ENCODE measurements around the gene VPS16.

GRCh38 chr20:2869381-2869780, 28.8 kb downstream of the VPS16 start:
- TF ChIP-seq CTCF (IDR thresholded peaks at IDR 0.05), result no peak
- no peak for TF ChIP-seq POLR2A (IDR thresholded peaks at IDR 0.05)
